GM19025 (cell line): Measurements from ENCODE around the gene DOK7.

Experiments used
- ATAC-seq: cut with Tn5 transposase; IDR thresholded peaks from one replicate; pipeline ENCODE4 v1.9.1; 2021; ENCODE audit warnings: mild to moderate bottlenecking, low read depth, moderate library complexity; ENCODE audit not compliant: unreplicated experiment

DOK7 gene

GRCh38 chr4:3426465-3427133 lies 36.5 kb upstream of the DOK7 start:
- no peak for ATAC-seq

GRCh38 chr4:3427134-3427476 lies 36.0 kb upstream of the DOK7 start:
- ATAC-seq, result no peak

GRCh38 chr4:3427706-3428446 lies 35.2 kb upstream of the DOK7 start:
- ATAC-seq, result no peak

- ATAC-seq, result no peak
These were observed 33.5 kb upstream of the DOK7 start for GRCh38 chr4:3429651-3430050.

GRCh38 chr4:3430524-3430923 lies 32.6 kb upstream of the DOK7 start:
- ATAC-seq, result no peak

GRCh38 chr4:3431446-3431993 lies 31.6 kb upstream of the DOK7 start:
- ATAC-seq, result no peak

GRCh38 chr4:3432381-3432790 lies 30.7 kb upstream of the DOK7 start:
- no peak for ATAC-seq

GRCh38 chr4:3433138-3433869 lies 29.8 kb upstream of the DOK7 start:
- ATAC-seq, result no peak

- no peak for ATAC-seq
These were observed 28.0 kb upstream of the DOK7 start for GRCh38 chr4:3434881-3435685.

- no peak for ATAC-seq
These were observed 27.5 kb upstream of the DOK7 start for GRCh38 chr4:3435686-3435956.

- ATAC-seq, result no peak
These were observed 26.9 kb upstream of the DOK7 start for GRCh38 chr4:3436048-3436797.

- no peak for ATAC-seq
These were observed 26.1 kb upstream of the DOK7 start for GRCh38 chr4:3436798-3437581.

- no peak for ATAC-seq
These were observed 25.5 kb upstream of the DOK7 start for GRCh38 chr4:3437582-3437936.

GRCh38 chr4:3437998-3438846 lies 24.9 kb upstream of the DOK7 start:
- no peak for ATAC-seq

- no peak for ATAC-seq
These were observed 24.3 kb upstream of the DOK7 start for GRCh38 chr4:3438847-3439180.

GRCh38 chr4:3439391-3439790 lies 23.7 kb upstream of the DOK7 start:
- ATAC-seq, result no peak

GRCh38 chr4:3440011-3440410 lies 23.1 kb upstream of the DOK7 start:
- no peak for ATAC-seq

GRCh38 chr4:3440979-3441500 lies 22.1 kb upstream of the DOK7 start:
- ATAC-seq, result no peak
